GM19455 (cell line): Measurements from ENCODE around the gene RDX.
"Not testable (repeated sequence)": the region's sequence is repeated elsewhere in the genome, so short reads cannot be mapped to it uniquely, and the experiment has no call there.

Experiments used
- ATAC-seq: cut with Tn5 transposase; IDR thresholded peaks from one replicate; pipeline ENCODE4 v1.9.1; 2021; ENCODE audit not compliant: unreplicated experiment

RDX gene

GRCh38 chr11:110280595-110280994 lies 15.8 kb downstream of the RDX start:
- ATAC-seq: not testable (repeated sequence)

GRCh38 chr11:110279881-110280280 lies 16.5 kb downstream of the RDX start:
- ATAC-seq: no peak

GRCh38 chr11:110272919-110273318 lies 23.5 kb downstream of the RDX start:
- no peak for ATAC-seq

GRCh38 chr11:110269996-110270395 lies 26.4 kb downstream of the RDX start:
- ATAC-seq: no peak

- no peak for ATAC-seq
Observed at GRCh38 chr11:110268441-110268840, 28.0 kb downstream of the RDX start.

- no peak for ATAC-seq
Observed at GRCh38 chr11:110262072-110262403, 34.4 kb downstream of the RDX start.

- no peak for ATAC-seq
Observed at GRCh38 chr11:110261195-110262071, 35.0 kb downstream of the RDX start.

GRCh38 chr11:110253525-110253924 lies 42.9 kb downstream of the RDX start:
- no peak for ATAC-seq

- ATAC-seq: no peak
Observed at GRCh38 chr11:110251836-110252235, 44.6 kb downstream of the RDX start.

- no peak for ATAC-seq
Observed at GRCh38 chr11:110250168-110250567, 46.2 kb downstream of the RDX start.

- ATAC-seq: no peak
Observed at GRCh38 chr11:110249766-110250165, 46.6 kb downstream of the RDX start.

- no peak for ATAC-seq
Observed at GRCh38 chr11:110249066-110249465, 47.3 kb downstream of the RDX start.

- ATAC-seq: no peak
Observed at GRCh38 chr11:110243791-110244190, 52.6 kb downstream of the RDX start.

- ATAC-seq: no peak
Observed at GRCh38 chr11:110242746-110243145, 53.7 kb downstream of the RDX start.

GRCh38 chr11:110242188-110242587 lies 54.2 kb downstream of the RDX start:
- no peak for ATAC-seq

- ATAC-seq: no peak
Observed at GRCh38 chr11:110235966-110236365, 60.4 kb downstream of the RDX start.

GRCh38 chr11:110230377-110230776 lies 66.0 kb downstream of the RDX start:
- ATAC-seq: no peak

- no peak for ATAC-seq
Observed at GRCh38 chr11:110219006-110219785, 77.2 kb downstream of the RDX start.

- ATAC-seq: no peak
Observed at GRCh38 chr11:110217936-110218335, 78.5 kb downstream of the RDX start.

- no peak for ATAC-seq
Observed at GRCh38 chr11:110217223-110217877, 79.1 kb downstream of the RDX start.

- ATAC-seq: not testable (repeated sequence)
Observed at GRCh38 chr11:110209313-110209694, 87.1 kb downstream of the RDX start.
